Kidney (tissue), 14 donors: ENCODE measurements around the gene RAB11A. TPM values are rescaled to one million over a fixed set of nuclear protein-coding genes. Genes with fewer than 3 reads are reported as not detected.

ENCODE experiments used
- DNase-seq, 5 donors: peaks; one replicate each; pipeline ENCODE4 v3.0.0-alpha.2; 2013 to 2020
- FAIRE-seq: peaks from 2 replicates; lab custom pipeline; 2012; peaks lifted over from hg19 to GRCh38; lab: Jason Lieb, UNC
- H3K27ac ChIP-seq, 2 donors: one replicate each; pipeline ENCODE4 v1.7.0; 2013; ENCODE audit warnings: low read depth in 2 of 2, low read length in 2 of 2, inconsistent platforms in 1 of 2
- H3K27me3 ChIP-seq: one replicate; pipeline ENCODE4 v1.7.1; 2013; ENCODE audit warnings: low read length, inconsistent platforms; ENCODE audit not compliant: control insufficient read depth, insufficient read depth
- H3K36me3 ChIP-seq, 3 donors: one replicate each; pipeline versions ENCODE4 v1.7.0 to v1.7.1; 2013; ENCODE audit warnings: low read length in 3 of 3, control low read depth in 1 of 3, inconsistent platforms in 1 of 3; ENCODE audit not compliant: insufficient read depth in 3 of 3, control insufficient read depth in 2 of 3
- H3K4me1 ChIP-seq, 3 donors: one replicate each; pipeline versions ENCODE4 v1.7.0 to v1.7.1; 2013; ENCODE audit warnings: low read length in 3 of 3, inconsistent platforms in 1 of 3, low read depth in 1 of 3; ENCODE audit not compliant: control insufficient read depth in 2 of 3, insufficient read depth in 2 of 3
- H3K4me3 ChIP-seq, 3 donors: one replicate each; pipeline versions ENCODE4 v1.7.0 to v1.8.1; 2013; ENCODE audit warnings: low read length in 3 of 3, control low read depth in 1 of 3, inconsistent platforms in 1 of 3
- H3K9ac ChIP-seq, 3 donors: one replicate each; pipeline versions ENCODE4 v1.7.0 to v1.7.1; 2013; ENCODE audit warnings: low read length in 3 of 3, control low read depth in 1 of 3, inconsistent platforms in 1 of 3
- H3K9me3 ChIP-seq, 3 donors: one replicate each; pipeline versions ENCODE4 v1.7.0 to v1.7.1; 2013; ENCODE audit warnings: low read length in 3 of 3, control low read depth in 1 of 3, inconsistent platforms in 1 of 3; ENCODE audit not compliant: control insufficient read depth in 2 of 3, insufficient read depth in 1 of 3
- intact Hi-C: fragments of 100-400 bp; cut with DNase I; formaldehyde crosslinking; loops from one replicate; pipeline ENCODE4 v1.11.1; 2022
- polyA plus RNA-seq: library from polyadenylated mRNA; stranded (reverse); fragments of 350-450 nt; fragmentation: Illumina TruSeq; extraction: RNeasy Lipid Tissue Mini Kit (QIAGEN cat#74804); gene quantifications from one replicate; pipeline ENCODE4 v1.2.3, GENCODE V29; 2014; ENCODE audit warnings: low read depth, low replicate concordance; ENCODE audit not compliant: insufficient read depth
- total RNA-seq: library from RNA; stranded (reverse); fragmentation: NEBNext Ultra II Directional; extraction: Animal tissue kit (Norgen Biotek cat#: 25700); gene quantifications from one replicate; pipeline ENCODE4 v1.2.1, GENCODE V29; 2021
- TF ChIP-seq, protein P1 (sequence below): IDR thresholded peaks from 3 replicates; pipeline ENCODE4 v1.5.1; 2012; ENCODE audit warnings: mild to moderate bottlenecking, moderate library complexity, borderline replicate concordance; ENCODE audit not compliant: insufficient read depth; ENCODE audit errors: extremely low read depth
- donor health status: control.
- donor health status: control.
- donor health status: control.
- donor health status: control.
- donor health status: control.
- donor health status: DM: yes; HTN: yes; CAD: no.
- donor health status: Normal renal cell carcinoma (clear cell type).

Gene RAB11A
- total and polyA plus RNA-seq, 2 donors from 2014 or later, result 216 to 249 TPM

GRCh38 chr15:65841121-65841930, 28.0 kb upstream of the RAB11A start:
- Histone ChIP-seq H3K9me3 (no peaks in the 10 kb centered on the region), H3K4me3 (peak overlapping the region in 2 of 3 donors; percentile 33 to 46), H3K4me1 (peaks cover 1 to 9% (median 6%) of the 10 kb centered on the region in 3 donors), H3K36me3 (no peaks in the 10 kb centered on the region), H3K27ac (peak overlapping the region in 1 of 2 donors; percentile 47), H3K27me3 (no peaks in the 10 kb centered on the region), H3K9ac (no peak overlapping the region)
- intact Hi-C loops, result no loop called here
- DNase-seq (peak in 3 of 5 donors; percentile 47 to 72 (median 58)), FAIRE-seq (no peak)
- TF ChIP-seq, protein P1, sequence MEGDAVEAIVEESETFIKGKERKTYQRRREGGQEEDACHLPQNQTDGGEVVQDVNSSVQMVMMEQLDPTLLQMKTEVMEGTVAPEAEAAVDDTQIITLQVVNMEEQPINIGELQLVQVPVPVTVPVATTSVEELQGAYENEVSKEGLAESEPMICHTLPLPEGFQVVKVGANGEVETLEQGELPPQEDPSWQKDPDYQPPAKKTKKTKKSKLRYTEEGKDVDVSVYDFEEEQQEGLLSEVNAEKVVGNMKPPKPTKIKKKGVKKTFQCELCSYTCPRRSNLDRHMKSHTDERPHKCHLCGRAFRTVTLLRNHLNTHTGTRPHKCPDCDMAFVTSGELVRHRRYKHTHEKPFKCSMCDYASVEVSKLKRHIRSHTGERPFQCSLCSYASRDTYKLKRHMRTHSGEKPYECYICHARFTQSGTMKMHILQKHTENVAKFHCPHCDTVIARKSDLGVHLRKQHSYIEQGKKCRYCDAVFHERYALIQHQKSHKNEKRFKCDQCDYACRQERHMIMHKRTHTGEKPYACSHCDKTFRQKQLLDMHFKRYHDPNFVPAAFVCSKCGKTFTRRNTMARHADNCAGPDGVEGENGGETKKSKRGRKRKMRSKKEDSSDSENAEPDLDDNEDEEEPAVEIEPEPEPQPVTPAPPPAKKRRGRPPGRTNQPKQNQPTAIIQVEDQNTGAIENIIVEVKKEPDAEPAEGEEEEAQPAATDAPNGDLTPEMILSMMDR, result no peak

- intact Hi-C loops, result no loop called here
- FAIRE-seq, result no peak
- H3K9ac ChIP-seq, result no peak overlapping the region
- H3K4me3 ChIP-seq, result no peak overlapping the region
- DNase-seq, result peak in 1 of 5 donors; percentile 31
- TF ChIP-seq, protein P1, result no peak
- no peaks in the 10 kb centered on the region for H3K9me3 ChIP-seq
- no peak overlapping the region for H3K27ac ChIP-seq
- H3K27me3 ChIP-seq, result no peaks in the 10 kb centered on the region
- no peaks in the 10 kb centered on the region for H3K36me3 ChIP-seq
- H3K4me1 ChIP-seq, result peaks cover 2 to 3% (median 3%) of the 10 kb centered on the region in 3 donors
These were observed 23.3 kb upstream of the RAB11A start for GRCh38 chr15:65845826-65846519.

DNA sequence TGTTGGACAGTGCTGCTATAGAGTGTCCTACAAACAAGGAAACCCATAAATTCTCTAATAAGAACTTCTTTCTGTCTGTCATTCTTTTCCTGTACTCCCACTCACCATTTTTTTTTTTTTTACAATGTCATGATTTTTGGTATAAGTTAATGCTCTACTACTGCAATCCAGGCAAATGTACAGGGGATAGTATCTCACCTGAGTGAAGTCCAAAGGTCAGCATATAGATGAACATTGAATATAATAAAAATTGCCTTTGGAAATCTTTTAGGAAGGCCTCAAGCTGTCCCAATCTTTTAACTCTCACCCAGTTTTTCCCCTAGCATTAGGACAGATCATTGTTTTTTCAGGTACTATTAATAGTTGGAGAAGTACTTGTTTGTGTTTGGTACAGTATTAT, 21.3 kb upstream of the RAB11A start:
- Histone ChIP-seq H3K36me3 (no peaks in the 10 kb centered on the region), H3K4me1 (peaks cover 0 to 3% (median 3%) of the 10 kb centered on the region in 3 donors), H3K4me3 (no peak overlapping the region), H3K27me3 (no peaks in the 10 kb centered on the region), H3K9me3 (no peaks in the 10 kb centered on the region), H3K9ac (no peak overlapping the region), H3K27ac (no peak overlapping the region)
- TF ChIP-seq, protein P1, result no peak
- DNase-seq, result no peak
- intact Hi-C loops, result no loop called here
- FAIRE-seq, result no peak
